ENCODE data around the gene MYOT.

GRCh38 chr5:137899493-137899892 lies 31.8 kb downstream of the MYOT start:
- TF ChIP-seq CTCF (IDR thresholded peaks at IDR 0.05; ENCODE audit: insufficient read depth, low read length) (no peak), POLR2AphosphoS5 (IDR thresholded peaks at IDR 0.05; ENCODE audit: low read depth) (no peak), GABPA (IDR thresholded peaks at IDR 0.05; ENCODE audit: low read depth) (no peak)

All from HL-60 (cell line).